GM18907 (cell line): ENCODE data around the gene CACTIN.
"Not testable (repeated sequence)": the region's sequence is repeated elsewhere in the genome, so short reads cannot be mapped to it uniquely, and the experiment has no call there.

Source experiments
- ATAC-seq: cut with Tn5 transposase; IDR thresholded peaks from one replicate; pipeline ENCODE4 v1.9.1; 2021; ENCODE audit warnings: mild to moderate bottlenecking, moderate library complexity; ENCODE audit not compliant: unreplicated experiment

Gene CACTIN

GRCh38 chr19:3590991-3591659 is 35.5 kb downstream of the CACTIN start:
- ATAC-seq = no peak

- no peak for ATAC-seq
These were observed 36.6 kb downstream of the CACTIN start for GRCh38 chr19:3589949-3590348.

GRCh38 chr19:3589439-3589838 is 37.2 kb downstream of the CACTIN start:
- ATAC-seq = no peak

- ATAC-seq = no peak
These were observed 39.8 kb downstream of the CACTIN start for GRCh38 chr19:3586707-3587346.

GRCh38 chr19:3586127-3586626 is 40.4 kb downstream of the CACTIN start:
- no peak for ATAC-seq

GRCh38 chr19:3585301-3586126 is 41.1 kb downstream of the CACTIN start, which contains the start of gene GIPC3:
GIPC3 (plus strand) TSS chr19:3585478; CDS start chr19:3585598, 120 bp downstream.
- no peak for ATAC-seq

GRCh38 chr19:3584036-3584802 is 42.4 kb downstream of the CACTIN start:
- not testable (repeated sequence) for ATAC-seq

GRCh38 chr19:3581792-3582191 is 44.8 kb downstream of the CACTIN start:
- ATAC-seq = not testable (repeated sequence)

GRCh38 chr19:3580156-3580934 is 46.2 kb downstream of the CACTIN start:
- no peak for ATAC-seq

GRCh38 chr19:3578390-3578789 is 48.2 kb downstream of the CACTIN start:
- no peak for ATAC-seq

GRCh38 chr19:3577723-3578344 is 48.8 kb downstream of the CACTIN start:
- no peak for ATAC-seq

- ATAC-seq = no peak
These were observed 49.7 kb downstream of the CACTIN start for GRCh38 chr19:3576696-3577443.

GRCh38 chr19:3575949-3576673 is 50.5 kb downstream of the CACTIN start:
- no peak for ATAC-seq

- no peak for ATAC-seq
These were observed 51.3 kb downstream of the CACTIN start for GRCh38 chr19:3575260-3575741.

GRCh38 chr19:3573858-3574637 is 52.5 kb downstream of the CACTIN start:
- peak; percentile 35 for ATAC-seq

GRCh38 chr19:3573162-3573857 is 53.3 kb downstream of the CACTIN start:
- peak; percentile 20 for ATAC-seq

- ATAC-seq = no peak
These were observed 53.8 kb downstream of the CACTIN start, which contains the start of gene HMG20B for GRCh38 chr19:3572855-3573161. HMG20B (plus strand) TSS chr19:3572944; CDS start chr19:3573310, 366 bp downstream.
